ENCODE results near the gene MARCHF9.

DNA sequence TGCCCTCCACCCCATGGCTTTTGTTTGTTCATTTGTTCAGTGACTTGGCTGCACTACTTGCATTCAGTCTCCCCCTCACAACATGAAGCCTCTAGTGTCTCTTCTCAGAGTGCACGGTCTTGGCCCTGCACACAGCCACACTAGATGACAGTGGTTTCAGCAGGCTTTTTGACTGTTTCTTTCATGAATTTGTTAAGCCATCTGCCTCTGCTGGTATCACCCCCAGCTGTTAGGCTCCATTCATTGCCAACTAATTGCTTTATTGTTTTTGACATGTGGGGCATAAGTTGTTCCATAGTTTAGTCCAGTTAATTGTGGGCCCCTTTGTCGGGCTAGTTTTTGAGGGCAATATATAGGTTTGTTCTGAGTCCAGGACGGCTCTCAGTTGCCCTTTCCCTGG, 42.2 kb upstream of the MARCHF9 start:
- TF ChIP-seq, protein P1, sequence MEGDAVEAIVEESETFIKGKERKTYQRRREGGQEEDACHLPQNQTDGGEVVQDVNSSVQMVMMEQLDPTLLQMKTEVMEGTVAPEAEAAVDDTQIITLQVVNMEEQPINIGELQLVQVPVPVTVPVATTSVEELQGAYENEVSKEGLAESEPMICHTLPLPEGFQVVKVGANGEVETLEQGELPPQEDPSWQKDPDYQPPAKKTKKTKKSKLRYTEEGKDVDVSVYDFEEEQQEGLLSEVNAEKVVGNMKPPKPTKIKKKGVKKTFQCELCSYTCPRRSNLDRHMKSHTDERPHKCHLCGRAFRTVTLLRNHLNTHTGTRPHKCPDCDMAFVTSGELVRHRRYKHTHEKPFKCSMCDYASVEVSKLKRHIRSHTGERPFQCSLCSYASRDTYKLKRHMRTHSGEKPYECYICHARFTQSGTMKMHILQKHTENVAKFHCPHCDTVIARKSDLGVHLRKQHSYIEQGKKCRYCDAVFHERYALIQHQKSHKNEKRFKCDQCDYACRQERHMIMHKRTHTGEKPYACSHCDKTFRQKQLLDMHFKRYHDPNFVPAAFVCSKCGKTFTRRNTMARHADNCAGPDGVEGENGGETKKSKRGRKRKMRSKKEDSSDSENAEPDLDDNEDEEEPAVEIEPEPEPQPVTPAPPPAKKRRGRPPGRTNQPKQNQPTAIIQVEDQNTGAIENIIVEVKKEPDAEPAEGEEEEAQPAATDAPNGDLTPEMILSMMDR (conservative IDR thresholded peaks at IDR 0.05 in 1 of 2, IDR thresholded peaks at IDR 0.05 in 1 of 2; ENCODE audit: low read depth in 1 of 2, low read length in 2 of 2) = no peak
- TF ChIP-seq EZH2 (IDR thresholded peaks at IDR 0.05; ENCODE audit: low read length, missing control alignments) = no peak

Data from fibroblast of lung (primary cell).